Esophagus squamous epithelium (tissue), 5 donors: ENCODE measurements around the gene ZFP57. TPM values are rescaled to one million over a fixed set of nuclear protein-coding genes. Genes with fewer than 3 reads are reported as not detected.

ENCODE experiments used
- DNase-seq: peaks from one replicate; lab custom pipeline; 2025; lab: John Stamatoyannopoulos, UW
- H3K27ac ChIP-seq, 4 donors: fragments of 200-600 bp; sonication (generic); one replicate each; pipeline ENCODE4 v1.5.1; 2016 to 2019; ENCODE audit warnings: mild to moderate bottlenecking in 1 of 4
- H3K27me3 ChIP-seq, 4 donors: fragments of 200-600 bp; sonication (generic); 1 replicate in 3 of 4; 2 replicates in 1 of 4; pipeline versions ENCODE4 v1.5.1 to v1.6.0; 2017 to 2021; ENCODE audit warnings: antibody characterized with exemption in 1 of 4
- H3K36me3 ChIP-seq, 3 donors: fragments of 200-600 bp; sonication (generic); one replicate each; pipeline ENCODE4 v1.5.1; 2016 to 2019
- H3K4me1 ChIP-seq, 3 donors: fragments of 200-600 bp; sonication (generic); one replicate each; pipeline ENCODE4 v1.5.1; 2017 to 2019
- H3K4me3 ChIP-seq, 4 donors: fragments of 200-600 bp; sonication (generic); 1 replicate in 3 of 4; 2 replicates in 1 of 4; pipeline ENCODE4 v1.5.1; 2016 to 2019; ENCODE audit warnings: mild to moderate bottlenecking in 2 of 4, moderate library complexity in 1 of 4
- H3K9me3 ChIP-seq, 3 donors: fragments of 200-600 bp; sonication (generic); one replicate each; pipeline ENCODE4 v1.5.1; 2016 to 2019
- POLR2A ChIP-seq, 4 donors: fragments of 450-650 bp; IDR thresholded peaks; one replicate each; pipeline ENCODE4 v1.6.1; 2017; ENCODE audit warnings: antibody characterized with exemption in 4 of 4, mild to moderate bottlenecking in 4 of 4, moderate library complexity in 3 of 4
- WGBS, 2 donors: methylation state at CpG; one replicate each; pipeline ENCODE4 v1.1.5; 2018; 5-methylcytosine and 5-hydroxymethylcytosine counted together
- intact Hi-C: fragments of 100-400 bp; cut with DNase I; formaldehyde crosslinking; loops from one replicate; pipeline ENCODE4 v1.15.0; 2022
- total RNA-seq, 4 donors: library from RNA; depleted of rRNA; stranded (reverse); fragments of >200 nt; gene quantifications; one replicate each; pipeline ENCODE4 v1.1.0, GENCODE V29; 2016
- TF ChIP-seq, protein P1 (sequence below), 6 experiments: fragments of 450-650 bp in 4 of 6; fragments of 200-600 bp in 2 of 6; sonication (generic) in 2 of 6; IDR thresholded peaks; one replicate each; pipeline ENCODE4 v1.5.1; 2016 to 2019; ENCODE audit warnings: antibody characterized with exemption in 6 of 6, mild to moderate bottlenecking in 4 of 6, moderate library complexity in 4 of 6
- donor health status: DM: yes; HTN: yes; CAD: no.

Gene ZFP57
- total RNA-seq, 4 donors from 2014 or later = 2.4 TPM; not detected in 3

DNA sequence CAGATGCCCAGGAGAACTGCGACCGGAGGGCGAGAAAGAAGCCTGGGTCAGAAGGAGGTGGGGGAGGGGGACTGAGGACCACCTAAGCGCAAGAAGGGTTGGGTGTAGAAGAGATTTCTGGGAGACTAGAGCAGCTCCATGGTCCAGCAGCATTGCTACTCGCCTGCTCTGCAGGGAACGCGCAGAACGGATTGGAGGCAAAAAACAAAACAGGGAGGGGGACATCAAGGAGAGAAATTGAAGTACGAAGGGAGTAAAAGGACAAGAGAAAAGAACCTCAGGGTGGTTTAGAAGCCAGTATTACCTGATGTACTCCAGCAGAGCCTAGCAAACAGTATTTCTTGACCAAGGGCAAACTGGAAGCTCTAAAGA lies 47.4 kb downstream of the ZFP57 start:
- Histone ChIP-seq H3K27me3 (no peaks in the 10 kb centered on the region), H3K9me3 (no peaks in the 10 kb centered on the region), H3K4me3 (peak overlapping the region; percentile 59 to 84 (median 72)), H3K36me3 (no peaks in the 10 kb centered on the region), H3K4me1 (peaks cover 15 to 42% (median 19%) of the 10 kb centered on the region in 3 donors), H3K27ac (peak overlapping the region; percentile 68 to 86 (median 80))
- DNase-seq = no peak
- intact Hi-C loops = no loop called here
- TF ChIP-seq POLR2A (IDR thresholded peaks at IDR 0.05) = no peak
- TF ChIP-seq, protein P1, sequence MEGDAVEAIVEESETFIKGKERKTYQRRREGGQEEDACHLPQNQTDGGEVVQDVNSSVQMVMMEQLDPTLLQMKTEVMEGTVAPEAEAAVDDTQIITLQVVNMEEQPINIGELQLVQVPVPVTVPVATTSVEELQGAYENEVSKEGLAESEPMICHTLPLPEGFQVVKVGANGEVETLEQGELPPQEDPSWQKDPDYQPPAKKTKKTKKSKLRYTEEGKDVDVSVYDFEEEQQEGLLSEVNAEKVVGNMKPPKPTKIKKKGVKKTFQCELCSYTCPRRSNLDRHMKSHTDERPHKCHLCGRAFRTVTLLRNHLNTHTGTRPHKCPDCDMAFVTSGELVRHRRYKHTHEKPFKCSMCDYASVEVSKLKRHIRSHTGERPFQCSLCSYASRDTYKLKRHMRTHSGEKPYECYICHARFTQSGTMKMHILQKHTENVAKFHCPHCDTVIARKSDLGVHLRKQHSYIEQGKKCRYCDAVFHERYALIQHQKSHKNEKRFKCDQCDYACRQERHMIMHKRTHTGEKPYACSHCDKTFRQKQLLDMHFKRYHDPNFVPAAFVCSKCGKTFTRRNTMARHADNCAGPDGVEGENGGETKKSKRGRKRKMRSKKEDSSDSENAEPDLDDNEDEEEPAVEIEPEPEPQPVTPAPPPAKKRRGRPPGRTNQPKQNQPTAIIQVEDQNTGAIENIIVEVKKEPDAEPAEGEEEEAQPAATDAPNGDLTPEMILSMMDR (IDR thresholded peaks at IDR 0.05) = no peak
- WGBS, 2 donors = 6 to 9% methylated on average over 9 of the region's 9 CpGs

DNA sequence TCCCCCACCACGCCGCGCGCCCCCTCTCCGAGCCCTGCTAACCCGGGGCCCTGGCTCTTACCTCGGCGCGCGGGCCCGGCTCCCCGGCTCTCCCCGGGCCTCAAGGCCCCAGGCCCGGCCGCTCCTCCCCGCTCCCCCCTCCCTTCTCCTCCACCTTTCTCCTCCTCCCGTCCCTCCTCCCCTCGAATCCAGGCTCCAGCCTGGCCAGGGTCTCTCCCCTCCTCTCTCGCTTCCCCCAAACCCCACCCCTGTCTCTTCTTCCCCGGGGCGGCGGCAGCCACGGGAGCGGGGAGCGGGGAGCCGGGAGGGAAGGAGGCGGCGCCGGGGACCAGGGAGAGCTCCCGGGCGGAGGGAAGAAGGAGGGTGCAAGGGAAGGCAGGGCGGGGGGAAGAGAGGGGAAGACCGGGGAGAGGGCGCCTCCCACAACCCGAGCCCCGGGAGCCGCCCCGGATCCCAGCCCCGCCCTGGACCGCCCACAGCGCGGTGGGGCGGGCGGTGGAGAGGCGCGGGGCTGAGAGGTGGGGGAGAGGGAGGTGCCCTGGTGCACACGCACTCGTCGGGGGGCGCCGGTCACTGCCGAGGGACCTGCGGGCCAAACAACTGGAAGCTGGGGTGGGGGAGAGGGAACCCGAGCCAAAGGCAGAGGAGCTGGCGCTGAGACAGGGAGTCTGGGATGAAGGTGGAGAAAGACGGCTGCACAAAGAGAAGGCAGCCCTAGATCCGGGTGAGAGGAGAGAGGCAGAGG lies 48.0 kb downstream of the ZFP57 start, which contains the start of gene GABBR1:
GABBR1 (minus strand) TSS at position 395 of the 745 bp plus-strand sequence. CDS start 798 bp downstream, outside the sequence.
- intact Hi-C loops = no loop called here
- no peak for DNase-seq
- 0 to 2% methylated on average over 4 to 15 of the region's 57 CpGs for WGBS, 2 donors
- peak within 1 kb of the TSS; percentile 68 to 86 (median 80) for H3K27ac ChIP-seq
- TF ChIP-seq, protein P1 (IDR thresholded peaks at IDR 0.05) = peak in 1 of 6 experiments; percentile 7
- TF ChIP-seq POLR2A (IDR thresholded peaks at IDR 0.05) = peak in 2 of 4 donors; percentile 11 to 80
- H3K4me1 ChIP-seq = peaks cover 15 to 48% (median 21%) of the 10 kb centered on the region in 3 donors
- H3K4me3 ChIP-seq = peak within 1 kb of the TSS; percentile 59 to 84 (median 72)
- no peaks in the 10 kb centered on the region for H3K36me3 ChIP-seq
- H3K9me3 ChIP-seq = no peaks in the 10 kb centered on the region
- no peaks in the 10 kb centered on the region for H3K27me3 ChIP-seq

DNA sequence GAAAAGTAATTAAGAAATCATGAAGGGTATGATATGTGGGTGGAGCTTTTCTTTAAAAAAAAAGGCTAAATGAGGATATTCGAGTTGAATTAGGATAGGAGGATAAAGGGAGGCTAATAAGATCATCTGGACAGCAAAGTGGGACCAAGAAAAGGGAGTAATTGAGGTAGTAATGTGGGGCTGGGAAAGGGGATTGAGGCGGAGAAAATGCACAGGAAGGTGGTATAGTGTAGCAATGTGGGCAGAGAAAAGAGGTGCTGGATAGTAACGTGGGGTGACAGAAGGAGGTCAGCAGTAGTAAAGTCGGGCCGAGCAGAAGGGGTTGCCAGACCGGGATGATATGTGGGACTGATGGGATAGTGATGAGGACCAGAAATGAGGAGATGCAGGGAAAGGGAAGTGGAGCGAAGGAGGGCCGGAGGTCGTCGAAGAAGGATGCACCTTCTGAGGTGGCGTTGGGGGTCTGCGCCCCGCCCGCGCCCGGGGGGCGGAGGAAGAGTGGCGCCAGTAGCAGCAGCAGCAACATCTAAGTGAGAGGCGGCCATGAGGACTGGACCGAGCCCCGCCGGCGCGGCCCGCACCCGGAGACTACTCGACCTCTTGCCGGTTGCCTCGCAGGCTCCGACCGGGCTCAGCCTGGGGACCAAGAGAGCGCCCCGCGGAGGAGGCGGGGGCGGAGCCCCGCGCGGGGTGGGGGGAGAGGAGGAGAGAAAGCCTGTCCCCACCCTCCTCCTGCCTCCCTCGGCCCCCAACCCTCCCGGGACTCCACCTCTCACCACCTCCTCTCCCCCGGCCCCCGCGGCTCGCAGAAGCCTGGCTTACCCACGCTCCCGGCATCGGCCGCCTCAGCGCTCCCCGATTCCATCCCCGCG lies 48.9 kb downstream of the ZFP57 start:
- DNase-seq = no peak
- H3K27ac ChIP-seq = peak overlapping the region; percentile 68 to 86 (median 80)
- H3K27me3 ChIP-seq = no peaks in the 10 kb centered on the region
- no peak for TF ChIP-seq POLR2A (IDR thresholded peaks at IDR 0.05)
- TF ChIP-seq, protein P1 (IDR thresholded peaks at IDR 0.05) = no peak
- 5 to 6% methylated on average over 21 to 26 of the region's 53 CpGs for WGBS, 2 donors
- peak overlapping the region; percentile 59 to 84 (median 72) for H3K4me3 ChIP-seq
- intact Hi-C loops = no loop called here
- H3K4me1 ChIP-seq = peaks cover 20 to 56% (median 25%) of the 10 kb centered on the region in 3 donors
- no peaks in the 10 kb centered on the region for H3K9me3 ChIP-seq
- no peaks in the 10 kb centered on the region for H3K36me3 ChIP-seq

DNA sequence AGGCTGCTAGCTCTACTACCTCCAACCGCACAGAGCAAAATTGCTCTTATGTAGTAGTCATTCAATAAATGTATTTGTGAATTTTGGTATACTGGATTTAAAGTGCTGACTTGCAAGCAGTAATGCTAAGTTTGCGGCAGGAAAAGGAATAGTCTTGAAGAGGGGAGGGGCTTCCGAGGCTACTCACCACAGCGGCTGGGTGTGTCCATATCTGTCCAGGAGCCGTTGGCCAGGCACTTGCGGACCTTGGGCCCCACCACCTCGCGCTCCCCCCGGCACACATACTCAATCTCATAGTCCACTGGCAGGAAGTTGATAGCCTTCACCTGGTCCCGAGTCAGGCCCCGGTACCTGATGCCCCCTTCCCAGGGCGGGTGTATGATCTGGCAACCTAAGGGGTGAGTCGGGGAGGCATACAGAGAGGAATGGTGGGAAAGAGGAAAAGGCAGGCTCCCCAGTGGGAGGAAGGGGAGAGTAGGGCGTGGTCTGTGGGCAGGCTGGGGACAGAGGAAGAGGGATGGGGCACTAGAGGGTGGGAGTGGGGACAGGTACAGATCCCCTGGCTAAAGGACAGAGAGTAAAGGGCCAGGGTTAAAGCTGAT lies 49.6 kb downstream of the ZFP57 start:
- peaks cover 22 to 57% (median 25%) of the 10 kb centered on the region in 3 donors for H3K4me1 ChIP-seq
- H3K9me3 ChIP-seq = no peaks in the 10 kb centered on the region
- 72 to 84% methylated on average over 11 to 13 of the region's 14 CpGs for WGBS, 2 donors
- peak overlapping the region in 2 of 4 donors; percentile 74 to 84 for H3K4me3 ChIP-seq
- no peak overlapping the region for H3K27ac ChIP-seq
- no peak for DNase-seq
- H3K27me3 ChIP-seq = no peaks in the 10 kb centered on the region
- TF ChIP-seq, protein P1 (IDR thresholded peaks at IDR 0.05) = no peak
- no peak for TF ChIP-seq POLR2A (IDR thresholded peaks at IDR 0.05)
- intact Hi-C loops = no loop called here
- no peaks in the 10 kb centered on the region for H3K36me3 ChIP-seq
